Inflammatory macrophage treated with lipopolysaccharide for 1 hour (primary cell): ENCODE results near the gene HECW1.

ENCODE experiments used
- DNase-seq, 2 donors: peaks; one replicate each; pipeline ENCODE4 v3.0.0-alpha.2; 2020 to 2022

HECW1 gene

DNA sequence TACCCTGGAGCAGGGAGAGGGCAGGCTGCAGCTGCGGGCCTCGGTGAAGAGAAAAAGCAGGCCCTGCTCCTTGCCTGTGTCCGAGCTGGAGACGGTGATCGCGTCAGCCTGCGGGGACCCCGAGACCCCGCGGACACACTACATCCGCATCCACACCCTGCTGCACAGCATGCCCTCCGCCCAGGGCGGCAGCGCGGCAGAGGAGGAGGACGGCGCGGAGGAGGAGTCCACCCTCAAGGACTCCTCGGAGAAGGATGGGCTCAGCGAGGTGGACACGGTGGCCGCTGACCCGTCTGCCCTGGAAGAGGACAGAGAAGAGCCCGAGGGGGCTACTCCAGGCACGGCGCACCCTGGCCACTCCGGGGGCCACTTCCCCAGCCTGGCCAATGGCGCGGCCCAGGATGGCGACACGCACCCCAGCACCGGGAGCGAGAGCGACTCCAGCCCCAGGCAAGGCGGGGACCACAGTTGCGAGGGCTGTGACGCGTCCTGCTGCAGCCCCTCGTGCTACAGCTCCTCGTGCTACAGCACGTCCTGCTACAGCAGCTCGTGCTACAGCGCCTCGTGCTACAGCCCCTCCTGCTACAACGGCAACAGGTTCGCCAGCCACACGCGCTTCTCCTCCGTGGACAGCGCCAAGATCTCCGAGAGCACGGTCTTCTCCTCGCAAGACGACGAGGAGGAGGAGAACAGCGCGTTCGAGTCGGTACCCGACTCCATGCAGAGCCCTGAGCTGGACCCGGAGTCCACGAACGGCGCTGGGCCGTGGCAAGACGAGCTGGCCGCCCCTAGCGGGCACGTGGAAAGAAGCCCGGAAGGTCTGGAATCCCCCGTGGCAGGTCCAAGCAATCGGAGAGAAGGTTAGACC lies 332.5 kb downstream of the HECW1 start:
- DNase-seq: no peak

- DNase-seq: no peak
Measured at GRCh38 chr7:43449577-43449976, 337.1 kb downstream of the HECW1 start.

- no peak for DNase-seq
Measured at GRCh38 chr7:43450894-43451293, 338.4 kb downstream of the HECW1 start.

GRCh38 chr7:43454936-43455518 lies 342.6 kb downstream of the HECW1 start:
- DNase-seq: peak; percentile 24 to 55

- no peak for DNase-seq
Measured at GRCh38 chr7:43456200-43456599, 343.8 kb downstream of the HECW1 start.

DNA sequence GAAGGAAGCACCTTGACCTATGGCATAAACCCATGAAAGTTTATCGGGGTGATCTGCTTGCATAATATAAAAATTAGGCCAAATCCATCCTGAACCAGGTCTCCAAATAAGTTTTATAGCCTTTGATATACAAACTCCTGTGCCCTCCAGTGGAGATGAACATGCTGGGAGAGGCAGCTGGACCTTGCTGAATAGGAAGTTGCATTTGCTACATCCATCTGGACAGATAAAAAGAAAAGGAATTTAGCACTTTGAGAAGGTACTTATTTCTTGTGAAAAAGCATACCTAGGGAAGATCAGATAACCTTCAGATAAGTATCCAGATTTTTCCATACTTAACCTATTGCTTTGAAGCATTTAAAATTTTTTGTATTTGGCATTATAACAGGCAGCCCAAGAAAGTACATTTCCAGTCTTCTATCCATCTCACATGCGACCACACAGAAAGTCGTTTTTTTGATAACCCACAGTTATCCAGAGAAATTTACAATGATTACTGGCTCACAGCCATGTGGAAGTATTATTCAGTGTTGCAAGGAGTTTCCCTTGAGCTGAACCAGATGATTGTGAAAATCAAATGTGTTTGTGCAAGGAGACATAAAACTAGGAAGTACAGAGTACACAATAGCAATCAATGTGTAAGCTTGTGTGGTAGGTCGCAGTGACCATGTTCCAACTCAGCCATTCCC lies 346.0 kb downstream of the HECW1 start:
- DNase-seq: peak; percentile 50 to 68

DNA sequence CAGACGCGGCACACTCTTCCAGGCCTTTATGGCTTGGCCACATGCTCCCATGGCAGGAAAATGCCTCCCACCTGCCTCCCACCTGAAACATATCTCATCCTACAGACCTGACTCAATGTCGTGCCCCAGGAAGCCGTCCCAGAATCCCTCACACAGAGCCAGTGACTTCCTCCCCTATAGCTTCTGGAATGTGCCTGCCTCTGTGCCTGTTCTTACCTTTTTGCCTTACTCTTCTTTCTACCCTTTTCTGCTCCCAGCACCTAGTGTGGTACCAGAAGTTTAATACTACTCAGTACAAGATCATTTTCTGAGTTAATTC lies 346.5 kb downstream of the HECW1 start:
- no peak for DNase-seq

- no peak for DNase-seq
Measured at GRCh38 chr7:43460733-43461348, 348.4 kb downstream of the HECW1 start.

DNA sequence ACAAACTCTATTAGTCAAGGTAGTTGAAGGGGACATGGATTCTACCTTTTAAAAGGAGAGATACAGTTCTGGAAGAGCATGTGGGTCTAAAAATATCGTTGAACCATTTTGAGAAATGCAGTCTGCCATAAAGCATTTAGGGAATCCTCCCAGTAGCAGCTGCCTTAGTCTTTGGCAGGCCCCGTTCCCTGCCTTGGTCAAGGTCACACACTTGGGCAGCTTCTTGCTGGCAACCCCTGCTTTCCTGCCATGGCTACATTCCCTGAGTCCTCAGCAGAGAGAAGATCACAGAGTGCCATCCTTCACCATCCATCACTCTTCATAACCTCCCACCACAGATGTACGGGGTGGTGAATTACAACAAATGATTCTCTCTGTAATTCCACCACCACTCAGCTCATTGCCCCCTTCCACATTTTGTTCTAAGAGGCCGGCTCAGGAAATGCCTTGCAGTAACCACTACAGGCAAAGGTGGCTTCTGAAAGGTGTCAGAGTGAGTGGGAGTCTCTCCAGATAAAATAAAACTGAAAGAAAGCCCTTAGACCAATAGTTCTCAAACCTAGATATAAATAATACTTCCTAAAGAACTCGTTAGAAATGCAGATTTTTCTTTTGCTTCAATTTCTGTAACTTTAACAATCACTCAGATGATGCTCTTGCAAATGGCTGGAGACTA lies 349.0 kb downstream of the HECW1 start:
- no peak for DNase-seq

DNA sequence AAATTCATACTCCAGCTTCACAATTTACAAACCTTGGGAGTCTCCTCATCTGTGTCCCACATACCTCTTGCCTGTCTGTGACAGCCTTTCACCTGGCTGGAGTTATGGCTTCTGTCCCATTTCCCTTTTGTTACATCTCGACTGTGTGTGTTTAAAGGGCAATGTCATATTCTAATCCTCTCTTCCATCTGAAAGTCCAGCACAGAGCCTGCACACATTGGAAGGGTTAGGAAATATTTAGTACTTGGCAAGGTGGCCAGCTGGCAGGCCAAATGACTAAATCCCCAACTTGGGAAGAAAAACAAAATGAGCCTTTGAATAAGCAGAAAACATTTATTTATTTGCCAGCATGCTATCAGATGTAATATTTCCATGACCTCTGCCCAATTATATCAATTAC lies 350.4 kb downstream of the HECW1 start:
- DNase-seq: no peak

- no peak for DNase-seq
Measured at GRCh38 chr7:43463401-43463980, 351.0 kb downstream of the HECW1 start.

- peak; percentile 26 to 31 for DNase-seq
Measured at GRCh38 chr7:43465581-43466554, 353.4 kb downstream of the HECW1 start.

DNA sequence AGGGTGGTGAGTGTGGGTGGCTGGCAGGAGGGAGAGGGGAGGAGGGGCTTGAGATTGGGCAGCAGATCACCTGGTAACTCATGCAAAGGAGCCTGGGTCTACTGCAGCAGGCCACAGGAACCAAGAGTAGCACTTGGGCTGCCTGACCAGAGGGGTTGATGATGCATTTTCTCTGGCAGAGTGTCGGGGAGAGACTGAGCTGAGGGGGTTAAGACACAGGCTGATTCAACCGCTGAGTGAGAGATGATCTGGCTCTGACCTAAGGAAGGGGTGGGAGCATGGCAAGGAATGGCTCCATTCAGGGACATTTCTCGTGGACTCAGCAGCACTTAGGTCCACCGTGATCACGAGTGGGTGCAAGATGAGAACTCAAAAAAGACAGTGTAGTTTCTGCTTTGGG lies 355.0 kb downstream of the HECW1 start:
- DNase-seq: no peak

DNA sequence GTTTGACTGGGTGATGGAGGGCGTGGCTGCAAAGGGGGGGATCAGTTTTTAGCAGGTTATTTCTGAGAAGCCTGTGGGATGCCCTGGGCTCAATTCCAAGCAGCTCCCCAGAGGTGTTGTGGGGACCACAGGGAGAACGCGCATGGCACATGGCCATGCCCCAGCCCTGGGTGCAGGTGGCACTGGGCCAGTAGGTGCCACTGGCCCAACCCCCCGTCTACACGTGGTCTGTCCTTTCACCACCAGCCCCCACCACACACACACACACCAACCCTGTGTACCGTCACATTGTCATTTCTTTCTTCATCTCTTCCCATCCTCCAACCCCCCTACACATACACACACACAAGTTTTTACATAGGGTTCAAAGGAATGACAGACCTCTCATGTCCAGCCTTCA lies 355.4 kb downstream of the HECW1 start:
- DNase-seq: no peak

DNA sequence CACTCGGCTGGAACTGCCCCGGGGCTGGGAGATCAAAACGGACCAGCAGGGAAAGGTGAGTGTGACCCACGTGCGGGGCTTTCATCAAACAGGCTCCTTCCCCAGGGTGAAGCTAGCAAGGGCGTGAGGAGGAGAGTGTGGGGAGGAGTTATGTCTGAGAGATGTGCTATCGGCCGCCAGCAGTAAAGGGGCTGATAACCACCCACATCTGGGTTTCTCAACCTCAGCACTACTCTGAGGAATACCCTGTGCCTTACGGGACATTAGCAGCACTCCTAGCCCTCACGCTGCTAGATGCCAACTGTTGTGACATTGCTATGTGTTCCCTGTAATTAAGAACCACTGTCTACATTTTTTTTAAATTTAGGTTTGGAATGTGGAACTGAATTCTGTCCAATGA lies 356.6 kb downstream of the HECW1 start:
- no peak for DNase-seq

DNA sequence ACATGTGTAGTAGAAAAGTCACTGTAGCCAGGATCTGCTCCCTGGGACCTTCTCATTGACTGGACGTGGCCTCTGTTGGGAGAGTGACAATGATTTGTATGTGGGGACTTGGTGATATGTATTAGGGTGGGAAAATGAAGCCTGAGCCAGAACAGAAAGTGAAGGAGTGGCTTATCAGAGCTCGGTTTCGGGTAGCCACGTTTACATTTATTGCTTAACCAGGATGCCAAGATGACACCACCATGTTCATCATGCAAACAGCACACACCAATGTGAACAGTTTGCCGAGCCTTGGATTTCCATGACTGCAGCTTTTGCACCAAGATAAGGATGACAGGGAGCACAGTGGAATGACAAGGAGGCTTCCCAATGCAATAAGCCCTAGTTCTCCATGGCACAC lies 357.7 kb downstream of the HECW1 start:
- DNase-seq: no peak

DNA sequence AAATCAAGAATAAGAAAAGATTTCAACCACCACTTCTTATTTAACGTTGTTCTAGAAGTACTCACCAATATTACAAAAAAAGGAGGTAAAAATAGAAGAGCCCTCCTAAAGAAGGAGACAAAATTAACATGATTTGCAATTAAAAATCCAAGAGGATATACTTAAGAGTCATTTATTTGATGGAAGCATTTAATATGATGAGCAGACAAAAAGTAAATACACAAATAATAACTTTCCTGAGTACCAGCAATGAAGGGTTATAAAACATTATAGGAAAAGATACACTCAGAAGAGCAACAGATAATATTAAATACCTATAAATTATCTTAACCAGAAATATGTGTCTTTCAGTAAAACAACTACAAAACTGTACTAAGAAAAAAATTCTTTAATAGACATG lies 363.5 kb downstream of the HECW1 start:
- DNase-seq: no peak

- DNase-seq: peak; percentile 10 to 42
Measured at GRCh38 chr7:43476896-43477295, 364.4 kb downstream of the HECW1 start.

GRCh38 chr7:43479042-43479441 lies 366.6 kb downstream of the HECW1 start:
- no peak for DNase-seq

- no peak for DNase-seq
Measured at GRCh38 chr7:43479543-43479942, 367.1 kb downstream of the HECW1 start.

- DNase-seq: no peak
Measured at GRCh38 chr7:43480581-43480980, 368.1 kb downstream of the HECW1 start.
